Measurements from ENCODE around the gene VWA5B1. TPM values are rescaled to one million over a fixed set of nuclear protein-coding genes. Genes with fewer than 3 reads are reported as not detected.
"Not testable (repeated sequence)": the region's sequence is repeated elsewhere in the genome, so short reads cannot be mapped to it uniquely, and the experiment has no call there.

Gene VWA5B1
- not detected in 2 replicates for polyA plus RNA-seq (2014; cell fraction: cytosol; rRNA removed)
- polyA plus RNA-seq (2014; cell fraction: nucleus; rRNA removed) = not detected in 2 replicates

GRCh38 chr1:20290624-20291597 lies at the start of gene VWA5B1:
VWA5B1 (plus strand) TSS chr1:20290875; CDS start chr1:20310602, 19,727 bp downstream.
- DNase-seq (ENCODE audit: low spot score) = no peak

DNA sequence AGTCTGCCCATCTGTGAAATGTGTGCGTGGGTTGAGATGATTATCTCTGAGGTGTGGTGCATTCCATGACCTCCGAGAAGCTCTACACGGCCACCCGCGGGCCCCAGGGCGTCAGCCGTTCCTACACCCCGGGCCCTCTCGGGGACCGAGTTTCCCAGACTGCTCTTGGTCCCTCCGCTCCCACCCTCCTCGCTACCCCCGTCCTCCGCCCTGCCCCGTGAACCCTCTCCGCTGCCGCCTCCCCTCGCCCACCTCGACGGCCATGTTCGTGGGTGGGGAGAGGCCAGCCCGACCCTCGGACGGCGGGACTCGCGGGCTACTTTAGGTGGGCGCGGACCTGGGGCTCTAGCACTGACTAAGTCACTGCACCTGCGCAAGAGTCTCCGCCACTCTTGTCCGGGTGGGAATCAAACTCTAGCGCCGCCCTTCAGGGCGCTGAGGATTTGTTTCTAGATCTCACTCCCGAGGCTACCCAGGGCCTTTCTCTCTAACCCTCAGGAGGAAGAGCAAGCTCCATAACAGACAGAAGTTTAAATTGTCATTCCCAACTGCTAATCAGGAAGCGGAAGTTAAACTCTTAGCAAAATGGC lies 47.7 kb upstream of the VWA5B1 start:
- no peak for DNase-seq (ENCODE audit: low spot score)

GRCh38 chr1:20248971-20249612 lies 41.6 kb upstream of the VWA5B1 start:
- no peak for DNase-seq (ENCODE audit: low spot score)

GRCh38 chr1:20250340-20250989 lies 40.2 kb upstream of the VWA5B1 start:
- no peak for DNase-seq (ENCODE audit: low spot score)

- no peak for DNase-seq (ENCODE audit: low spot score)
Measured at GRCh38 chr1:20252587-20252986, 38.1 kb upstream of the VWA5B1 start.

DNA sequence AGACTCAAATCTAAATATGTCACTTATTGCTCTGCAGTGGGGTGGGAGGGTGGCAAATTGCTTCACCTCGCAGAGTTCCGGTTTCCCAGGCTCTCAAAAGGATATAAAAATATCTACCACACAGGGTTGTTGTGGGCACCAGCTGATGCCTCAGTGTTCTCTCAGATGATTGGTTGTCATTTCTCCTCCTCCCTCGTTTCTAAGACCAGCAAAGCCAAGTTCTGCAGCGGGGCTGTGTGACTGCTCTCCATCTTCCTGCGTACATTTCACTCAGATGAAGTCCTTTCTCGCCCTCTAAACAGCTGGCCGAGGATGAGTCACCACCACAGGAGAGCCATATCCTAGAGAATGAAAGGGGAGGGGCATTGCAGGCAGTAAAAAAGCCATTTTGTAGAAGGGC lies 35.0 kb upstream of the VWA5B1 start:
- DNase-seq (ENCODE audit: low spot score) = no peak

DNA sequence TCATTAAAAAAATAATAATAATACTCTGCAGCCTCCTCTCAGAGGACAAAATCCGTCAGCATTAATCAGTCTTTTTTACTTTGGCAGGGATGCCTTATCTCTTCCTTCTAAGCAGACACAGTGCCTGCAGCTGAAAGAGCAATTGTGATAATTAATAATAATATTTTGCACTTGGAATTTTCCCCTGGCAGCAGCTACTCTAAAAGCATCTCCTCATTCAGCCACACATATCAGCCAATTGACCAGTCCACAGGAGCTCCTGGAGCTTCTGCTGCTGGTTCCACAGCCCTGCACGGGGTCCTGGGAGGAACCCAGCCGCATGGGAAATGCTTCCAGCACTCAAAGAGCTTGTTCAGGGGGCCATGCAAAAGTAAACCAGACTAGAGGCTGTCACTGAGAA lies 31.0 kb upstream of the VWA5B1 start:
- DNase-seq (ENCODE audit: low spot score) = no peak

DNA sequence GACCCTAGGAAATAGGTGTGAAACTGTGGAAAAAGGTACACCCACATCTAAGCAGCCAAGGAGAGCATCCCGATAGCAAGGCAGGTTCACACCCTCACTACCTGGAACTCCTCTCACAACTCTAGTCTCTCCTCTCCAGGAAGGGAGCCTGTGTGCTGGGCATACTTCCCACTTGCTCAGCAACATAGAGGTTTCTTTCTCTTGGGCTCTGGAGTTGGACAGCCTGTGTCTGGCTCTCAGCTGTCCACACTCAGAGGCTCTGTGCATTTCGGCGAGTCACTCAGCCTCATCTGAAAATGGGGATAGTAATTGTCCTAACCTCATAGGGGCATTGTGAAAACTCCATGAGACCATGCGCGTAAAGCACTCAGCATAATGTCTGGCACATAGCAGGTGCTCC lies 29.6 kb upstream of the VWA5B1 start:
- no peak for DNase-seq (ENCODE audit: low spot score)

- no peak for DNase-seq (ENCODE audit: low spot score)
Measured at GRCh38 chr1:20262810-20263534, 27.7 kb upstream of the VWA5B1 start.

DNA sequence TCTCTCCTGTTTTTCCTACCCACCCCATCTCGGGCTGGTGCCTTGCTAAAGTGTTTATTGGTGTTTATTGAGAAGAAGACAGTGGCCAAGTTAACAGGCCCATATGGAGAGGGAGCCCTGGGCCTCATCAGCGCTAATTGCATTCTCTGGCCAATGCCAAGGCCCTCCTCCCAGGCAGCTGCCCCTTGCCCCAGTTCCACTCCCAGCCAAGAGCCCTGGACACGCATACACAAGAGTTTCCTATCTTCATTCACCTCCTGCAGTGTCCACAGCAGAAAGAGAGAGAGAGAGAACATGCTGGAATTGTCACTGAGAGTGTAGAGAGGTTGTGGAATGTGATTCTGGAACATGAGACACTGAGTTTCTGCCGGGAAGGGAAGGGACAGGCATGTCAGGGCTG lies 25.4 kb upstream of the VWA5B1 start:
- no peak for DNase-seq (ENCODE audit: low spot score)

DNA sequence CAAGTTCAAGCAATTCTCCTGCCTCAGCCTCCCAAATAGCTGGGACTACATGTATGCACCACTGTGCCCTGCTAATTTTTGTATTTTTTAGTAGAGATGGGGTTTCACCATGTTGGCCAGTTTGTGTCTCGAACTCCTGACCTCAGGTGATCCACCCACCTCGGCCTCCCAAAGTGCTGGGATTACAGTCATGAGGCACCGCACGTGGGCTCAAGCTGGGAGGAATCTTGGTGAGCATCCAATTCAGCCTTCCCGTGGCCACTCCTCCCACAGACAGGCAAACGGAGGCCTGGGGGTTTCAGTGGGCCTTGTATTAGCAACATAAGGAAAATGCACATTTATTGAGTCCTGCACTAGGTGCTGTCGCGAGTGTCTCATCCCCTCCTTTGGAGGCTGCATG lies 24.5 kb upstream of the VWA5B1 start:
- no peak for DNase-seq (ENCODE audit: low spot score)

DNA sequence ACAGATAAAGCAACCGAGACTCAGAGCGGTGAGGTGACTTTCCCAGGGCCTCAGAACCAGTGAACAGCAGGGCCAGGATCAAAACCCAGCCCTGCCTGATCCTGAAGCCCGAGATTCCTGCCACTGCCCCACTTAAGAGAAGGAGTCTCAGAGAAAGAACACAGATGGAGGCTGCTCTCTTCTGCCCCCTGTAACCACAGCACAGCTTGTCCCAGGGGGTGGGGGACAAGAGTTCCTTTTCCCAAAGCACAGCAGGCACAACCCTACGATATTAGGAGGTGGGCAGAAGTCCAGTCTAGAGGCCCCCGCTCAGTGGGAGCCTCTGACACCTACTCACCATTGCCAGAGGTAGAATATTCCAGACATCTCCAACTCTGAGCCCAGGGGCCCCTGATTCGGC lies 24.0 kb upstream of the VWA5B1 start:
- DNase-seq (ENCODE audit: low spot score) = no peak

GRCh38 chr1:20271498-20272400 lies 18.9 kb upstream of the VWA5B1 start:
- DNase-seq (ENCODE audit: low spot score) = no peak

DNA sequence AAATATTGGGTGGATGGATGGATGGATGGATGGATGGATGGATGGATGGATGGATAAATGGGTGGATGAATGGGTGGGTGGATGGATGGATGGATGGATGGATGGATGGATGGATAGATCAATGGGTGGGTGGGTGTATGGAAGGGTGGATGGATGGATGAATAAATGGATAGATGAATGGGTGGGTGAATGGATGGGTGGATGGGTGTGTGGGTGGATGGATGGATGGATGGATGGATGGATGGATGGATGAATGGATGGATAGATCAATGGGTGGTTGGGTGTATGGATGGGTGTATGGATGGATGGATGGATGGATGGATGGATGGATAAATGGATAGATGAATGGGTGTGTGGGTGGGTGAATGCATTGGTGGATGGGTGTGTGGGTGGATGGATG lies 17.0 kb upstream of the VWA5B1 start:
- not testable (repeated sequence) for DNase-seq (ENCODE audit: low spot score)

DNA sequence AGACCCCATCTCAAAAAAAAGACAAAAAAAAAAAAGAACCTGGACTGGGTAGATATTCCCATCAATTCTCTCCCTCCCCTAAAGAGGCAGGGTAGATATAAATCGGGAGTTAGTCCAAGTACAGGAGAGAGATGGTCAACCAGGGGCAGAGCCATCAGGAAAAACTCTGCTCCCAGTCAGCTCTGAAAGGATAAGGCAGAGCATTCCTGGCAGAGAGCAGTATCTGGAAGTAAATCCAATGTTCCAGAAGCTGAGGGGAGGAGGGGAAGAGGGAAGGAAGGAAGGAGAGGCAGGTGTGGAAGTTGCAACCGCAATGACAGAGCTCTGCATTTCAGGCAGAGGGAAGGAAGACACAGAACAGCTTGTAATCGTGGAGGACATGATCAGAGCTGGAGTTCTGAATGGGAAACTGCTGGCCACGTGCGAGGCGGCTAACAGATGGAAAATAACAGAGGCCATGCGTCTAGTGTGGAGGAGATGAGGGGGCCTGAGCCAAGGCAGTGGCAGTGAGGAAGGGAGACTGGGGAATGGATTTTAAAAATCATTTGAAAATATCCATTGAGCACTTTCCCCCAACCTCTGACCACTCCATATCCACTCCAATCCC lies 15.3 kb upstream of the VWA5B1 start:
- DNase-seq (ENCODE audit: low spot score) = no peak

- no peak for DNase-seq (ENCODE audit: low spot score)
Measured at GRCh38 chr1:20276485-20277159, 14.1 kb upstream of the VWA5B1 start.

GRCh38 chr1:20278692-20279130 lies 12.0 kb upstream of the VWA5B1 start:
- DNase-seq (ENCODE audit: low spot score) = no peak

DNA sequence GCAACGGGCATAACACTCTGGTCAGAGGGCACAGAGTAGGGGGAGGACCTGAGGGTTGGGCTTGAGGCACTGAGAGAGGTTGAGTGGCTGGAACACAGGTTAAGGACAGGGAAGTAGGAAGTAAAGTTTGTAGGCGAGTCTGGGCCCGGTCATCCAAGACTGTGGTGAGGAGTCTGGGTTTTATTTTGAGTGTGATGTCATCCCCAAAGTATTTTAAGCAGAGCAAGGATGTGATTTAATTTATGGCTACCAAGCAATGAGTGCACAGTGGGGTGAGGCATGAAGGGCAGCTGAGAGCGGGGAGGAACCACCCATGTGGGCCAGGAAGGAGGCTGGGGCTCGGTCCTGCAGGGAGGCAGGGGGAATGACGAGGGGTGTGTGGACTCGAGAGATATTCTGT lies 11.2 kb upstream of the VWA5B1 start:
- no peak for DNase-seq (ENCODE audit: low spot score)

DNA sequence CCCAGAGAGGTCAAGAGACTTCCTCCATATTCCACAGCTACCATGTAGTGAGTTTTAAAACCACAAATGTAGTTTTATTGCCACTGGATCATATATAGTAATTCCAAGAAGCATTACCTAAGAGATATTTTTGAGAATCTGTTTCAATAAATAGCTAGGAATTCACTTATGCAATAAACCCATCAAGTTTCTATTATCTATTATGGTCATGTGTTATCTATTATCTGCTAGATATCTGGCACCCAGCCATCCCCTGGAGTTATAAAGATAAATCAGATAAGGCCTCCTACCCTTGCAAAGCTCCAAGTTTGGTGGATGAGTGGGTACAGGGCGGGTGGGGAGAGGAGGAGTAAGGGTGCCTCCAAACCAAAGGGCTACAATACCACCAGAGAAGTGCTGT lies 10.3 kb upstream of the VWA5B1 start:
- DNase-seq (ENCODE audit: low spot score) = no peak
